Dendritic cell treated with granulocyte-macrophage colony-stimulating factor and Interleukin-4, amounts not matched to agents 40 ng/mL and 50 ng/mL, for 4 days (primary cell): Measurements from ENCODE around the gene YAE1.

Source experiments
- H3K27ac Mint-ChIP-seq: one replicate; pipeline ENCODE4 v1.8.0; 2022; ENCODE audit warnings: mild to moderate bottlenecking, mixed read lengths
- H3K27me3 Mint-ChIP-seq: one replicate; pipeline ENCODE4 v1.8.0; 2022; ENCODE audit warnings: mild to moderate bottlenecking, mixed read lengths
- H3K36me3 Mint-ChIP-seq: one replicate; pipeline ENCODE4 v1.8.0; 2022; ENCODE audit warnings: low read depth, mixed read lengths
- H3K4me1 Mint-ChIP-seq: one replicate; pipeline ENCODE4 v1.8.0; 2022; ENCODE audit warnings: low read depth, mixed read lengths
- H3K4me3 Mint-ChIP-seq: one replicate; pipeline ENCODE4 v1.8.0; 2022; ENCODE audit warnings: mild to moderate bottlenecking, moderate library complexity, mixed read lengths
- H3K9me3 Mint-ChIP-seq: one replicate; pipeline ENCODE4 v1.8.0; 2022; ENCODE audit warnings: mixed read lengths
- intact Hi-C: fragments of 100-400 bp; cut with micrococcal nuclease; formaldehyde crosslinking; loops from one replicate; pipeline ENCODE4 v1.15.0; 2022

The YAE1 gene

GRCh38 chr7:39606352-39606751 lies 40.1 kb downstream of the YAE1 start:
- H3K27ac Mint-ChIP-seq = no peak overlapping the region
- H3K9me3 Mint-ChIP-seq = no peaks in the 10 kb centered on the region
- intact Hi-C loops = no loop called here
- H3K27me3 Mint-ChIP-seq = peaks cover 12% of the 10 kb centered on the region
- no peaks in the 10 kb centered on the region for H3K36me3 Mint-ChIP-seq
- peaks cover 26% of the 10 kb centered on the region for H3K4me1 Mint-ChIP-seq
- H3K4me3 Mint-ChIP-seq = no peak overlapping the region

GRCh38 chr7:39606941-39607340 lies 40.7 kb downstream of the YAE1 start:
- peaks cover 12% of the 10 kb centered on the region for H3K27me3 Mint-ChIP-seq
- H3K9me3 Mint-ChIP-seq = no peaks in the 10 kb centered on the region
- intact Hi-C loops = no loop called here
- H3K27ac Mint-ChIP-seq = no peak overlapping the region
- H3K4me3 Mint-ChIP-seq = no peak overlapping the region
- no peaks in the 10 kb centered on the region for H3K36me3 Mint-ChIP-seq
- H3K4me1 Mint-ChIP-seq = peaks cover 26% of the 10 kb centered on the region

GRCh38 chr7:39607865-39608264 lies 41.7 kb downstream of the YAE1 start:
- intact Hi-C loops = no loop called here
- H3K4me1 Mint-ChIP-seq = peaks cover 26% of the 10 kb centered on the region
- peaks cover 12% of the 10 kb centered on the region for H3K27me3 Mint-ChIP-seq
- H3K4me3 Mint-ChIP-seq = no peak overlapping the region
- H3K27ac Mint-ChIP-seq = no peak overlapping the region
- H3K9me3 Mint-ChIP-seq = no peaks in the 10 kb centered on the region
- no peaks in the 10 kb centered on the region for H3K36me3 Mint-ChIP-seq

GRCh38 chr7:39608278-39608677 lies 42.1 kb downstream of the YAE1 start:
- H3K27ac Mint-ChIP-seq = no peak overlapping the region
- intact Hi-C loops = no loop called here
- H3K36me3 Mint-ChIP-seq = no peaks in the 10 kb centered on the region
- H3K4me1 Mint-ChIP-seq = peaks cover 26% of the 10 kb centered on the region
- peaks cover 12% of the 10 kb centered on the region for H3K27me3 Mint-ChIP-seq
- H3K9me3 Mint-ChIP-seq = no peaks in the 10 kb centered on the region
- no peak overlapping the region for H3K4me3 Mint-ChIP-seq

DNA sequence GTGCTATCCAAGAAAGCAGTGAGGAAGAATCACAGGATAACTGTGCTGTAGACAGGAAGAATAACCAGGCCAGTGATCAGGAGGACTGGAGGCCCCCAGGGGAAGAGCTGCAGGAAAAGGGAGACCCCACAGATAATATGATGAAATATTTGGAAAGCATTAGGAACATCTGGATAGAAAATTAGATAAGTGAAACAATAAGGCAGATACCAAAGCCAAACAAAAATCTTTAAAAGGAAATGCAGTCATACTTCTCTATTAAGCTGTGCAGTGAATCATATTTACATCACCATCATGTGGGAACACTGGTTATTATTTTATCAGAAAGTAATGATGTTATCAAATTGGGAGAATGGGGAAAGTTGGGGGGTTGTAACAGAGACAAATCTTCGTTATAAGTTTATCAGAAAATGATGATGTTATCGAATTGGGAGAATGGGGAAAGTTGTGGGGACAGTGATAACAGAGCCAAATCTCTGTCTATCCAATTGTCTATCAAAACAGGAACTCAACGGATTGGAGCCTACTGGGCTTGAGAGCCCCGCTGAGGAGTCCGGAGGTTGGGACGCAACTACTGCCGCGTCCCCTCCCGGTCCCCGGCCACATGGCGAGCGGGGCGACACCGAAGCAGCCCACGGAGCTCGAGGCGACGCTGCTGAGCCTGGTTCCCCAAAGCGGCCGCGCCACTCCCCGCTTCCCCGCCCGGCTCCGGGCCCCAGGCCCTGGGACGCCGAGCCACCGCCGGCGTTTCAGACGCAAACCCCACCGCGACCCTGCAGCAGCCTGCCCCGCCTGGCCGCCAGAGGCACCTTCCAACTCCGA lies 43.1 kb downstream of the YAE1 start:
- Mint-ChIP-seq H3K4me1 (peaks cover 20% of the 10 kb centered on the region), H3K27me3 (peaks cover 12% of the 10 kb centered on the region), H3K9me3 (no peaks in the 10 kb centered on the region), H3K4me3 (peak overlapping the region; percentile 66), H3K27ac (peak overlapping the region; percentile 77), H3K36me3 (no peaks in the 10 kb centered on the region)
- intact Hi-C loops = no loop called here

DNA sequence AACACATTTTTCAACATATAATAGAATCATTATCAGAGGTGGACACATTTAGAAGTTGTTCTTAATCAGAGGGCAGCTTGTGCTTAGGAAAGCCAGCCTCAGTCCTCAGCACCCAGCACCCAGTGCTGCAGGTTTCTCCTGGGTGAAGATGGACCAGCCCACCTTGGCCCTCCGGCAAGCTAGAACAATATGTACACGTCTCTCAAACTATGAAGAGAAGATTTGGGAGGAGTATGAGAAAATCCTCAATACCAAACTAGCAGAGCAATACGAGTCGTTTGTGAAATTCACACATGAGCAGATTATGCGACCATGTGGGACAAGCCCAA lies 43.7 kb downstream of the YAE1 start:
- H3K4me1 Mint-ChIP-seq = peaks cover 20% of the 10 kb centered on the region
- intact Hi-C loops = no loop called here
- peak overlapping the region; percentile 66 for H3K4me3 Mint-ChIP-seq
- no peaks in the 10 kb centered on the region for H3K9me3 Mint-ChIP-seq
- peak overlapping the region; percentile 77 for H3K27ac Mint-ChIP-seq
- no peaks in the 10 kb centered on the region for H3K36me3 Mint-ChIP-seq
- H3K27me3 Mint-ChIP-seq = peaks cover 12% of the 10 kb centered on the region

- H3K4me1 Mint-ChIP-seq = peaks cover 14% of the 10 kb centered on the region
- H3K36me3 Mint-ChIP-seq = no peaks in the 10 kb centered on the region
- H3K4me3 Mint-ChIP-seq = no peak overlapping the region
- no peak overlapping the region for H3K27ac Mint-ChIP-seq
- intact Hi-C loops = no loop called here
- H3K9me3 Mint-ChIP-seq = no peaks in the 10 kb centered on the region
- peaks cover 12% of the 10 kb centered on the region for H3K27me3 Mint-ChIP-seq
Observed at GRCh38 chr7:39613577-39613976, 47.4 kb downstream of the YAE1 start.

- no peak overlapping the region for H3K4me3 Mint-ChIP-seq
- H3K27ac Mint-ChIP-seq = no peak overlapping the region
- H3K9me3 Mint-ChIP-seq = no peaks in the 10 kb centered on the region
- peaks cover 12% of the 10 kb centered on the region for H3K27me3 Mint-ChIP-seq
- intact Hi-C loops = no loop called here
- peaks cover 9% of the 10 kb centered on the region for H3K4me1 Mint-ChIP-seq
- H3K36me3 Mint-ChIP-seq = no peaks in the 10 kb centered on the region
Observed at GRCh38 chr7:39614299-39614698, 48.1 kb downstream of the YAE1 start.

- no peaks in the 10 kb centered on the region for H3K4me1 Mint-ChIP-seq
- H3K9me3 Mint-ChIP-seq = no peaks in the 10 kb centered on the region
- intact Hi-C loops = no loop called here
- H3K27me3 Mint-ChIP-seq = peaks cover 10% of the 10 kb centered on the region
- H3K27ac Mint-ChIP-seq = no peak overlapping the region
- H3K4me3 Mint-ChIP-seq = no peak overlapping the region
- H3K36me3 Mint-ChIP-seq = no peaks in the 10 kb centered on the region
Observed at GRCh38 chr7:39615350-39615975, 49.3 kb downstream of the YAE1 start.

- no peaks in the 10 kb centered on the region for H3K4me1 Mint-ChIP-seq
- H3K27ac Mint-ChIP-seq = no peak overlapping the region
- H3K27me3 Mint-ChIP-seq = peaks cover 5% of the 10 kb centered on the region
- H3K36me3 Mint-ChIP-seq = no peaks in the 10 kb centered on the region
- H3K9me3 Mint-ChIP-seq = no peaks in the 10 kb centered on the region
- H3K4me3 Mint-ChIP-seq = no peak overlapping the region
- intact Hi-C loops = no loop called here
Observed at GRCh38 chr7:39616138-39616537, 49.9 kb downstream of the YAE1 start.

DNA sequence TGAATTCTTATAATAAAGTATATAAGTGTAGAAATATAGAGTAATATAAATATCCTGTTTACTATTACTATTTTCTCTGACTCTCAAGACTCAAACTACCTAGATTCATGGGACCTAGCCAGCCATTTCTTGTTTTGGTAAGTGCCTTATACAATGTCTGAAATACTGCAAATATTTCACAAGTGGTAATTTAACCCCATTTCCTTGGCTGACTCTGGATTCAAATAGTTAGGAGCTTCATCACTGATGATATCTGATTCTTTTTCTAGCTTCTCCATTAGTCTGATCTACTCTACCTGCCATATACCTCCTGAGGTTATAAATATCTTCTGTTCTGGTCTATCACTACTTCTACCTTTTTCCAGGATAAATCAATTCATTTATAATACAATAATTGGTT lies 50.8 kb downstream of the YAE1 start:
- H3K27me3 Mint-ChIP-seq = peaks cover 5% of the 10 kb centered on the region
- no peaks in the 10 kb centered on the region for H3K36me3 Mint-ChIP-seq
- intact Hi-C loops = no loop called here
- peaks cover 4% of the 10 kb centered on the region for H3K4me1 Mint-ChIP-seq
- H3K4me3 Mint-ChIP-seq = no peak overlapping the region
- no peak overlapping the region for H3K27ac Mint-ChIP-seq
- H3K9me3 Mint-ChIP-seq = no peaks in the 10 kb centered on the region

GRCh38 chr7:39618868-39619267 lies 52.7 kb downstream of the YAE1 start:
- intact Hi-C loops = no loop called here
- Mint-ChIP-seq H3K27me3 (peaks cover 5% of the 10 kb centered on the region), H3K36me3 (peaks cover 8% of the 10 kb centered on the region), H3K9me3 (no peaks in the 10 kb centered on the region), H3K27ac (no peak overlapping the region), H3K4me3 (no peak overlapping the region), H3K4me1 (peaks cover 12% of the 10 kb centered on the region)

DNA sequence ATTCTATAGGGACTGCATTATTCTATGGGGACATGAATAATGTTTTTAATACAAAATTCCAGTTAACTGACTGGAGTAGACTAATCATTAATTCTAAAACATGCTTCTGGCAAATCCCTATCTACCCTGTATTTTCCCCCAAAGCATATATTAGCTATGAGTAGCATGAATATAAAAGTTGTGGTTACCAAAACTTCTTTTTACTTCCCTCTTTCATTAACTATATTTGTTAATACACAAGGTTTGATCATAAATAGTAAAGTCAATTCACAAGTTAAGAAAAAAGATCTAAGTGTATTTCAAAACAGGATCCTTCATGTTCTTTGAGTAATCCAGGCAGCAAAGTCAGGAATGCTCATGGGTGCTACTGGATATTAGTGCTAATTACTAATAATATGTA lies 54.3 kb downstream of the YAE1 start:
- intact Hi-C loops = loop anchor here (10.0 kb wide), 2 partner anchors 74 to 514 kb away; partner anchors contain the start of genes MPLKIP and SUGCT
- peaks cover 13% of the 10 kb centered on the region for H3K36me3 Mint-ChIP-seq
- no peak overlapping the region for H3K27ac Mint-ChIP-seq
- no peak overlapping the region for H3K4me3 Mint-ChIP-seq
- no peaks in the 10 kb centered on the region for H3K9me3 Mint-ChIP-seq
- peaks cover 22% of the 10 kb centered on the region for H3K4me1 Mint-ChIP-seq
- peaks cover 5% of the 10 kb centered on the region for H3K27me3 Mint-ChIP-seq

GRCh38 chr7:39621261-39621660 lies 55.1 kb downstream of the YAE1 start:
- intact Hi-C loops = loop anchor here (10.0 kb wide), 2 partner anchors 74 to 514 kb away; partner anchors contain the start of genes MPLKIP and SUGCT

More at GRCh38 chr7:39621261-39621660, 55.1 kb downstream of the YAE1 start:
- H3K27me3 Mint-ChIP-seq = peaks cover 3% of the 10 kb centered on the region
- H3K36me3 Mint-ChIP-seq = peaks cover 13% of the 10 kb centered on the region
- H3K27ac Mint-ChIP-seq = no peak overlapping the region
- peaks cover 27% of the 10 kb centered on the region for H3K4me1 Mint-ChIP-seq
- H3K9me3 Mint-ChIP-seq = no peaks in the 10 kb centered on the region
- no peak overlapping the region for H3K4me3 Mint-ChIP-seq
